Measurements from ENCODE around the gene LRRN4CL. TPM values are rescaled to one million over a fixed set of nuclear protein-coding genes. Genes with fewer than 3 reads are reported as not detected.

The LRRN4CL gene
- total and polyA plus RNA-seq, 2 of the 8 experiments (the other 6 are each of a cell fraction or from before 2014, with no cell fraction given), result 0.05 to 0.26 TPM

DNA sequence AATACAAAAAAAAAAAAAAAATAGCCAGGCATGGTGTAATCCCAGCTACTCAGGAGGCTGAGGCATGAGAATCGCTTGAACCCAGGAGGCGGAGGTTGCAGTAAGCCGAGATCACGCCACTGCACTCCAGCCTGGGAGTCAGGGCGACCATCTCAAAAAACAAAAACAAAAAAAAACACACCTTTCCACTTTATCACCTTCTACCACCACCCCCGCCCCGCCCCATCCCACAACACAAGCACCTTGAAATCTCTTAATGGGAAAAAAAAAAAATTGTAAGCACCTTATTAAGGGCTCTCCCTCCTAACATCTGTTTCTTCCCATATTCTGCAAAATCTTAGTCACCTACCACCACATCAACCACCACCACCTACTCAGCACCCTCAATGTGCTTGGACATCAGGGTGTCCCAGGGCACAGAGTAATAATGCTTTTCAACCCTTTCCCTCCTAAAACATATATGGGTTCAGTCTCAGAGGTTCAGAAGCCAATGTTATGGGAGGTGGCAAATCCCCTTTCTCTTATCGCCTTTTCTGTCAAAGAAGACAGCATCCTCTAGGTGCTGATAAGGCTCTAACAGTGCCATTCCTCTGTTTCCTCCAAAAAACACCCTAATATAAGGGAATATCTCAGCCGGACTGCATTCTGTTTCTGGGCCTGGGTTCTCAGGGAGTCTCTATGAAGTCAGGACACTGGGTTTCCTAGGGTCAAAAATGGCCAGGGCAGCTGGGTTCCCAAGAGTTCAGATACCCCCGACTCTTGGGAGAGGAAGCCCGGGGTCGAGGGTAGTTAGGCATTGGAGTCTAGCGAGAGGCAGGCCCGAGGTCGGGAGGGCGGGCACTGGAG is 36.9 kb downstream of the LRRN4CL start:
- 42 to 100% methylated on average over 1 to 16 of the region's 16 CpGs for WGBS, 2 experiments (ENCODE audit: extremely low coverage in 1 of 2, insufficient coverage in 1 of 2, insufficient read length in 1 of 2, insufficient replicate concordance in 2 of 2, low coverage in 1 of 2, low lambda C conversion rate in 2 of 2, missing lambda C conversion rate in 1 of 2)
- peaks cover 7 to 23% of the 10 kb centered on the region in 2 experiments for H3K79me2 ChIP-seq (ENCODE audit: control insufficient read depth in 1 of 2, insufficient read depth in 2 of 2, low read length in 2 of 2)
- no peak overlapping the region for H2BK120ac ChIP-seq (replicated peaks; ENCODE audit: low read depth, low read length)
- no peaks in the 10 kb centered on the region for H3K4me1 ChIP-seq (replicated peaks in 1 of 4; ENCODE audit: control insufficient read depth in 3 of 4, insufficient read depth in 4 of 4, low read length in 3 of 4)
- peak overlapping the region; percentile 83 to 88 (median 86) for H3K9ac ChIP-seq (replicated peaks in 1 of 4; ENCODE audit: extremely low read depth in 1 of 4, low read depth in 3 of 4, low read length in 3 of 4)
- H2AFZ ChIP-seq (ENCODE audit: low read length), result no peak overlapping the region; the same call in 1 of the 2 replicates
- peaks cover 7% of the 10 kb centered on the region; the same call in 1 of the 2 replicates for H3K79me1 ChIP-seq (ENCODE audit: low read depth, low read length)
- peak overlapping the region; percentile 70 for H3K27ac ChIP-seq (ENCODE audit: low read depth, low read length)
- H2BK12ac ChIP-seq (ENCODE audit: low read depth, low read length), result no peak overlapping the region
- H3K4me3 ChIP-seq (ENCODE audit: extremely low read depth in 1 of 4, insufficient read depth in 2 of 4, low read depth in 3 of 4, low read length in 4 of 4), result peak overlapping the region; percentile 87 to 96 (median 92)
- peak overlapping the region; percentile 95 for H4K8ac ChIP-seq (ENCODE audit: extremely low read depth, insufficient read depth, low read length)
- peak overlapping the region; percentile 83 for H3K56ac ChIP-seq (replicated peaks; ENCODE audit: insufficient read length, low read depth, low read length)
- no peak overlapping the region for H3K14ac ChIP-seq (ENCODE audit: insufficient read length)
- peak overlapping the region; percentile 95 to 99 for H3K4me2 ChIP-seq (ENCODE audit: insufficient read depth in 1 of 2, low read depth in 2 of 2, low read length in 2 of 2)
- H3K36me3 ChIP-seq (ENCODE audit: control insufficient read depth in 2 of 4, insufficient read depth in 4 of 4, low read length in 3 of 4), result peaks cover 0 to 14% (median 7%) of the 10 kb centered on the region in 4 experiments; a peak in 5 of 8 replicates
- H3K18ac ChIP-seq (ENCODE audit: extremely low read depth, low read length), result no peak overlapping the region
- H2BK20ac ChIP-seq (ENCODE audit: low read length), result no peak overlapping the region
- H3K23ac ChIP-seq (ENCODE audit: insufficient read length), result no peak overlapping the region
- peak overlapping the region; percentile 38; the same call in 1 of the 2 replicates for H2BK5ac ChIP-seq (ENCODE audit: low read depth, low read length)
- ChIA-PET POLR2A (ENCODE audit: partially characterized antibody) (interaction anchor here (0.6 to 50.4 kb wide), 14 partner anchors 8 to 189 kb away, joined by 3 to 2041 read pairs (median 4); partner anchors contain the start of genes B3GAT3, BSCL2, C11orf98 and CSKMT), CTCF (ENCODE audit: partially characterized antibody) (interaction anchor here (1.0 kb wide), 2 partner anchors 13 to 64 kb away, joined by 3 to 4 read pairs; partner anchors contain the start of genes C11orf98 and CSKMT)
- DNase-seq (ENCODE audit: low read depth in 1 of 2, low spot score in 2 of 2) (no peak), FAIRE-seq (no peak)
- peaks cover 3% of the 10 kb centered on the region for H3K23me2 ChIP-seq (ENCODE audit: low read depth, low read length)
- H4K5ac ChIP-seq (ENCODE audit: insufficient read length, low read depth, low read length), result peak overlapping the region; percentile 58
- no peak overlapping the region for H2AK5ac ChIP-seq (ENCODE audit: low read depth, low read length)
- peak overlapping the region; percentile 16 for H4K91ac ChIP-seq (replicated peaks; ENCODE audit: insufficient read length, low read length)
- H4K20me1 ChIP-seq (replicated peaks in 1 of 2; ENCODE audit: control insufficient read depth in 1 of 2, insufficient read depth in 2 of 2, low read length in 2 of 2), result peaks cover 3 to 20% of the 10 kb centered on the region in 2 experiments
- no peak overlapping the region for H2BK15ac ChIP-seq (ENCODE audit: low read length)
- no peaks in the 10 kb centered on the region for H3K9me3 ChIP-seq (ENCODE audit: insufficient read depth in 2 of 2, low read depth in 1 of 2, low read length in 1 of 2)
- no peak overlapping the region for H3K4ac ChIP-seq (replicated peaks; ENCODE audit: insufficient read length, low read depth, low read length)
- H3K27me3 ChIP-seq (replicated peaks in 1 of 4; ENCODE audit: control insufficient read depth in 3 of 4, extremely low read depth in 1 of 4, insufficient read depth in 3 of 4, low read length in 3 of 4), result no peaks in the 10 kb centered on the region
- TF ChIP-seq RFX5 (IDR thresholded peaks at IDR 0.05; ENCODE audit: borderline replicate concordance, low read depth, low read length) (no peak), CREB1 (IDR thresholded peaks at IDR 0.05) (no peak), ASH2L (IDR thresholded peaks at IDR 0.05; ENCODE audit: low read length) (no peak), SAP30 (IDR thresholded peaks at IDR 0.05; ENCODE audit: insufficient read depth, insufficient replicate concordance, low read length) (peak; percentile 63)
- TF ChIP-seq, protein P1, sequence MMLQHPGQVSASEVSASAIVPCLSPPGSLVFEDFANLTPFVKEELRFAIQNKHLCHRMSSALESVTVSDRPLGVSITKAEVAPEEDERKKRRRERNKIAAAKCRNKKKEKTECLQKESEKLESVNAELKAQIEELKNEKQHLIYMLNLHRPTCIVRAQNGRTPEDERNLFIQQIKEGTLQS (IDR thresholded peaks at IDR 0.05; ENCODE audit: insufficient read depth, low read depth, low read length), result no peak
- TF ChIP-seq, protein P2, sequence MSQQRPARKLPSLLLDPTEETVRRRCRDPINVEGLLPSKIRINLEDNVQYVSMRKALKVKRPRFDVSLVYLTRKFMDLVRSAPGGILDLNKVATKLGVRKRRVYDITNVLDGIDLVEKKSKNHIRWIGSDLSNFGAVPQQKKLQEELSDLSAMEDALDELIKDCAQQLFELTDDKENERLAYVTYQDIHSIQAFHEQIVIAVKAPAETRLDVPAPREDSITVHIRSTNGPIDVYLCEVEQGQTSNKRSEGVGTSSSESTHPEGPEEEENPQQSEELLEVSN (IDR thresholded peaks at IDR 0.05), result no peak
- TF ChIP-seq, protein P3, sequence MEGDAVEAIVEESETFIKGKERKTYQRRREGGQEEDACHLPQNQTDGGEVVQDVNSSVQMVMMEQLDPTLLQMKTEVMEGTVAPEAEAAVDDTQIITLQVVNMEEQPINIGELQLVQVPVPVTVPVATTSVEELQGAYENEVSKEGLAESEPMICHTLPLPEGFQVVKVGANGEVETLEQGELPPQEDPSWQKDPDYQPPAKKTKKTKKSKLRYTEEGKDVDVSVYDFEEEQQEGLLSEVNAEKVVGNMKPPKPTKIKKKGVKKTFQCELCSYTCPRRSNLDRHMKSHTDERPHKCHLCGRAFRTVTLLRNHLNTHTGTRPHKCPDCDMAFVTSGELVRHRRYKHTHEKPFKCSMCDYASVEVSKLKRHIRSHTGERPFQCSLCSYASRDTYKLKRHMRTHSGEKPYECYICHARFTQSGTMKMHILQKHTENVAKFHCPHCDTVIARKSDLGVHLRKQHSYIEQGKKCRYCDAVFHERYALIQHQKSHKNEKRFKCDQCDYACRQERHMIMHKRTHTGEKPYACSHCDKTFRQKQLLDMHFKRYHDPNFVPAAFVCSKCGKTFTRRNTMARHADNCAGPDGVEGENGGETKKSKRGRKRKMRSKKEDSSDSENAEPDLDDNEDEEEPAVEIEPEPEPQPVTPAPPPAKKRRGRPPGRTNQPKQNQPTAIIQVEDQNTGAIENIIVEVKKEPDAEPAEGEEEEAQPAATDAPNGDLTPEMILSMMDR (IDR thresholded peaks at IDR 0.05; ENCODE audit: control extremely low read depth in 1 of 3, insufficient read depth in 1 of 3, low read depth in 1 of 3, low read length in 3 of 3), result 0 out of 4 replicates have a peak, but pooled peaks of 1 of the 3 experiments have one; percentile 1

All from H1 (cell line).